Neutrophil (primary cell): ENCODE data around the gene RANBP9.
A peak's percentile ranks its signal among the peaks of the same experiment; 100 is the strongest.

Source experiments
- H3K27ac ChIP-seq: fragments of 200-600 bp; sonication (generic); 2 replicates; pipeline ENCODE4 v1.5.1; 2016; ENCODE audit warnings: mild to moderate bottlenecking, moderate library complexity
- H3K27me3 ChIP-seq: fragments of 200-600 bp; sonication (generic); 2 replicates; pipeline ENCODE4 v1.6.0; 2016; ENCODE audit warnings: mild to moderate bottlenecking
- H3K36me3 ChIP-seq: fragments of 200-600 bp; sonication (generic); 2 replicates; pipeline ENCODE4 v1.5.1; 2017
- H3K4me1 ChIP-seq, 2 experiments: fragments of 200-600 bp in 1 of 2; sonication (generic) in 1 of 2; 1 replicate in 1 of 2; 2 replicates in 1 of 2; pipeline versions ENCODE4 v1.5.1 to v1.6.1; 2013 to 2016; ENCODE audit warnings: low read depth in 1 of 2, low read length in 1 of 2, mild to moderate bottlenecking in 1 of 2, moderate library complexity in 1 of 2; ENCODE audit not compliant: control insufficient read depth in 1 of 2, insufficient read depth in 1 of 2
- H3K4me3 ChIP-seq, 2 experiments: fragments of 200-600 bp in 1 of 2; sonication (generic) in 1 of 2; 1 replicate in 1 of 2; 2 replicates in 1 of 2; pipeline ENCODE4 v1.5.1; 2013 to 2016; ENCODE audit warnings: low read depth in 1 of 2, low read length in 1 of 2, mild to moderate bottlenecking in 1 of 2, moderate library complexity in 1 of 2
- H3K9me3 ChIP-seq: fragments of 200-600 bp; sonication (generic); 2 replicates; pipeline ENCODE4 v1.5.1; 2016
- TF ChIP-seq, protein P1 (sequence below): fragments of 200-600 bp; sonication (generic); IDR thresholded peaks from 2 replicates; pipeline ENCODE4 v1.5.1; 2016; ENCODE audit warnings: antibody characterized with exemption

The RANBP9 gene

DNA sequence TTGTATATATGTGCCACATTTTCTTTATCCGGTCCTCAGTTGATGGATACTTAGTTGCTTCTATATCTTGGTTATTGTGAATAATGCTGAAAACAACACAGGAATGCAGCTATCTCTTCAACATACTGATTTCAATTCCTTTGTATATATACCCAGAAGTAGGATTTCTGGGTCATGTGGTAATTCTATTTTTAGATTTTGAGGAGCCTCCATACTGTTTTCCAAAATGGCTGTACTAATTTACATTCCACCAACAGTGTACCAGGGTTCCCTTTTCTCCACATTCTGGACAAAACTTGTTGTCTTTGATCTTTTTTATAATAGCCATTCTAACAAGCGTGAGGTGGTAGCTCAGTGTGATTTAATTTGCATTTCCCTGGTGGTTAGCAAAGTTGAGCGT lies 135.6 kb downstream of the RANBP9 start:
- peak overlapping the region; percentile 93 for H3K27ac ChIP-seq
- no peak overlapping the region for H3K4me3 ChIP-seq
- no peaks in the 10 kb centered on the region for H3K36me3 ChIP-seq
- no peaks in the 10 kb centered on the region for H3K9me3 ChIP-seq
- TF ChIP-seq, protein P1, sequence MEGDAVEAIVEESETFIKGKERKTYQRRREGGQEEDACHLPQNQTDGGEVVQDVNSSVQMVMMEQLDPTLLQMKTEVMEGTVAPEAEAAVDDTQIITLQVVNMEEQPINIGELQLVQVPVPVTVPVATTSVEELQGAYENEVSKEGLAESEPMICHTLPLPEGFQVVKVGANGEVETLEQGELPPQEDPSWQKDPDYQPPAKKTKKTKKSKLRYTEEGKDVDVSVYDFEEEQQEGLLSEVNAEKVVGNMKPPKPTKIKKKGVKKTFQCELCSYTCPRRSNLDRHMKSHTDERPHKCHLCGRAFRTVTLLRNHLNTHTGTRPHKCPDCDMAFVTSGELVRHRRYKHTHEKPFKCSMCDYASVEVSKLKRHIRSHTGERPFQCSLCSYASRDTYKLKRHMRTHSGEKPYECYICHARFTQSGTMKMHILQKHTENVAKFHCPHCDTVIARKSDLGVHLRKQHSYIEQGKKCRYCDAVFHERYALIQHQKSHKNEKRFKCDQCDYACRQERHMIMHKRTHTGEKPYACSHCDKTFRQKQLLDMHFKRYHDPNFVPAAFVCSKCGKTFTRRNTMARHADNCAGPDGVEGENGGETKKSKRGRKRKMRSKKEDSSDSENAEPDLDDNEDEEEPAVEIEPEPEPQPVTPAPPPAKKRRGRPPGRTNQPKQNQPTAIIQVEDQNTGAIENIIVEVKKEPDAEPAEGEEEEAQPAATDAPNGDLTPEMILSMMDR: no peak
- peaks cover 44% of the 10 kb centered on the region in 2 experiments for H3K4me1 ChIP-seq
- no peaks in the 10 kb centered on the region for H3K27me3 ChIP-seq

DNA sequence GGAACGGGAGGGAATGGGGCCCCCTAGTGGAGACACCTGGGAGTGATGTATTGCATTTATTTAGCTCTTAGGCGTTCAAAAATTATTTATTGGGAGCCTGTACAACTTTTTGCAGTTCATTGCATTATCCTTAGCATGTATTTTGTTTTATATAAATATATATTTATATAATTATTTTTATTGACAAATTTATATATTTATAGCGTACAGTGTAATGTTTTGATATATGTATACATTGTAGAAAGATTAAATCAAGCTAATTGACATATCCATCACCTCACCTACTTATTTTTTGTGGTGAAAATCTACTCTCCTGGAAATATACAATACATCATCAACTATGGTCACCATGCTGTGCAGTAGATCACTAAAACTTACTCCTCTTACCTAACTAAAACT lies 136.3 kb downstream of the RANBP9 start:
- Histone ChIP-seq H3K27ac (peak overlapping the region; percentile 93), H3K4me1 (peaks cover 37 to 38% of the 10 kb centered on the region in 2 experiments), H3K36me3 (no peaks in the 10 kb centered on the region), H3K27me3 (no peaks in the 10 kb centered on the region), H3K4me3 (peak overlapping the region; percentile 95 to 98), H3K9me3 (no peaks in the 10 kb centered on the region)
- TF ChIP-seq, protein P1: peak; percentile 52

DNA sequence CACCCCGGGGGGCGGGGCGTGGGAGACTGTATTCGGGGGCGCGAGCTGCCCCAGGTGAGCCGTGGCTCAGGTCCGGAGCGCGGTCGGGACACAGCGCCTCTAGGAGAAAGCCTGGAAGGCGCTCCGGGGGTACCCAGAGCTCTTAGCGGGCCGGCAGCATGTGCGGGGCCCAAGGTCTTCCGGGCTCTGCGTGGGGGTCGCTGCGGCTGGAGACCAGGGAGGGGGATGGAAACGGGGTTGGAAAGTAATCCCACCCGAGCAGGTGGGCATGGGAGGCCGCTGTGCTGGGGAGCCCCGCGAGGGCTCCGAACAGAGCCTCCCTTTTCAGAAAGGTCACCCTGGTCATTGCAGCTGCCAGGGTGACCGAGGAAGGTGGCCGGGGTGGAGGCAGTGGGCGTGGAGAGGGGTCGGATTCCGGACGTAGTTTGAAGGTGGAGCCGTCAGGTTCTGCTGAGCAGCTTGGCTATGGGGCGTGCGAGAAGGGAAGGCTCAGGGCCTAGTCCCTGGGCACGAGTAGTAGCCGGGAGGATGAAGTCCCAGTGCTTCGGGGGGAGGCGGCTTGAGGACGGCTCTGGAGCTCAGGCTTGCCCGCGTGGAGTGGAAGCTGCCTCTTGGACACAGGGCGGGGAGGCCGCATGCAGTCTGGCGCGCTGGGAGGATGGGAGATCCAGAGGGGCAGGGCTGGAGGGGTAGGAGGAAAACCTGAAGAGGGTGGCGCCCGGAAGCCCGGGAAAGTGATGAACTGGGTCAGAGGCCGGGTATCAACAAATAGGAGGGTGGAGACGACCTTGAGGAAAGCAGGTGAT lies 136.9 kb downstream of the RANBP9 start, which contains the start of gene SIRT5:
Gene SIRT5 (plus strand): TSS at position 31 of the 806 bp plus-strand sequence. CDS start 9,510 bp downstream, outside the sequence.
- H3K4me1 ChIP-seq: peaks cover 31 to 32% of the 10 kb centered on the region in 2 experiments
- no peaks in the 10 kb centered on the region for H3K36me3 ChIP-seq
- TF ChIP-seq, protein P1: no peak
- H3K4me3 ChIP-seq: peak within 1 kb of the TSS; percentile 95 to 98
- H3K9me3 ChIP-seq: no peaks in the 10 kb centered on the region
- H3K27me3 ChIP-seq: no peaks in the 10 kb centered on the region
- H3K27ac ChIP-seq: peak within 1 kb of the TSS; percentile 93

DNA sequence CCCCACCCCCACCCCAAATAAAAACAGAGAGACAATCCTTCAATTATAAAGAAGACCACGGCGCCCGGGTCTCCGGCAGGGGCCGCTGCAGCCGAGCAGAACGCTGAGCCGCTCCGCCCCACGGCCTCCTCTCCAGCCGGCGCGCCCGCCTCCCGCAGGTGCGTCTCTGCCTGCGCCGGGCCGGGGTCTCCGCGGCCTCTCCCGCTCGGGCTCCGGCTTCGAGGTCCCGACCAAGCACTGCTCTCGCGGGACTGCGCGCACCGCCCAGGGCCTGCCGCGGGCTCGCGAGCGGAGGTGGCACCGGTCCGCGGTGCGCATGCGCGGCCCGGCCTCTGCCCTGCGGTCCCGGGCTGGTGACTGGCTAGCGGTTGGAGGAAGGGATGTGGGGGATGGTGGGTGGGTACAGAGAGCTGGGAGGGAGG lies 137.5 kb downstream of the RANBP9 start:
- peaks cover 25 to 27% of the 10 kb centered on the region in 2 experiments for H3K4me1 ChIP-seq
- TF ChIP-seq, protein P1: peak; percentile 59
- H3K27me3 ChIP-seq: no peaks in the 10 kb centered on the region
- H3K36me3 ChIP-seq: no peaks in the 10 kb centered on the region
- H3K9me3 ChIP-seq: no peaks in the 10 kb centered on the region
- H3K4me3 ChIP-seq: peak overlapping the region; percentile 95 to 98
- H3K27ac ChIP-seq: peak overlapping the region; percentile 93

DNA sequence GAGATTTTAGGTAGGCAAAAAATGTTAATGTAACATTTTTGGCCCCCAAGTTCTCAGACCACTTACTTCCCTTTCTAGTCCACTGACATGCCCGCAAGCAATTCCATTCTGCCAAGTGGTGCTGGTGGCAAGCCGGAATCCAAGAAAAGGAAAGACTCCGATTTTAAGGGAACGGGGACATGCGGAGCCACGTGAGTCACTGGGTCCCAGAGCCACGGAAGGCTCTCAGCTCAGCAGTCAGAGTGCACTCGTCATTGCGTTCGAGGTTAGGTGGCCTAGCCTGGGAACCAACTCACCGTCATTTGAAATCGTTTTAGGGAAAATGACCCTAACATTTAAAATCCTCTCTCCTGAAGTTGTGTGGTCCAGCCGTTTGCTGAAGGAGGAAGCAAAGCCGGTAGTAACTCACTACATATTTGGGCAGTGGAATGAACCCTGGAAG lies 137.9 kb downstream of the RANBP9 start:
- H3K4me1 ChIP-seq: peaks cover 22 to 27% of the 10 kb centered on the region in 2 experiments
- no peaks in the 10 kb centered on the region for H3K27me3 ChIP-seq
- no peaks in the 10 kb centered on the region for H3K9me3 ChIP-seq
- H3K27ac ChIP-seq: peak overlapping the region; percentile 93
- H3K36me3 ChIP-seq: no peaks in the 10 kb centered on the region
- TF ChIP-seq, protein P1: no peak
- H3K4me3 ChIP-seq: peak overlapping the region; percentile 95 to 98
